ENCODE data around the gene CLDN16. TPM values are rescaled to one million over a fixed set of nuclear protein-coding genes. Genes with fewer than 3 reads are reported as not detected.

Gene CLDN16
- polyA plus RNA-seq, 2 of the 4 experiments (the other 2 are of a cell fraction) = 0.21 to 0.66 TPM

- no peak for DNase-seq (ENCODE audit: low read depth in 1 of 2, low spot score in 1 of 2)
- FAIRE-seq = no peak
- no peak for ATAC-seq
- Histone ChIP-seq H3K4me2 (no peak overlapping the region), H3K4me1 (peaks cover 6% of the 10 kb centered on the region; the same call in 2 of the 3 replicates), H3K4me3 (no peak overlapping the region), H3K27ac (no peak overlapping the region), H3K9me3 (no peaks in the 10 kb centered on the region)
- WGBS (ENCODE audit: missing lambda C conversion rate) = 75% methylated on average over 6 of the region's 6 CpGs
- ChIA-PET POLR2A (no interaction called here), CTCF (no interaction called here)
- TF ChIP-seq EHMT2 (IDR thresholded peaks at IDR 0.05; ENCODE audit: low read depth) (no peak), TP53 (CRISPR knock-in tag; IDR thresholded peaks at IDR 0.05) (no peak), POLR2AphosphoS2 (conservative IDR thresholded peaks at IDR 0.05; ENCODE audit: low read length) (no peak), MAFK (IDR thresholded peaks at IDR 0.05; ENCODE audit: partially characterized antibody) (no peak), PHF8 (IDR thresholded peaks at IDR 0.05; ENCODE audit: borderline replicate concordance, low read depth) (no peak), FOSB (CRISPR knock-in tag; IDR thresholded peaks at IDR 0.05) (no peak), TFCP2L1 (CRISPR knock-in tag; IDR thresholded peaks at IDR 0.05) (no peak), CHD4 (IDR thresholded peaks at IDR 0.05; ENCODE audit: borderline replicate concordance) (no peak), RNF2 (IDR thresholded peaks at IDR 0.05; ENCODE audit: borderline replicate concordance, low read depth) (no peak), RARB (CRISPR knock-in tag; IDR thresholded peaks at IDR 0.05) (no peak), ESRRA (IDR thresholded peaks at IDR 0.05; ENCODE audit: borderline replicate concordance, low read length) (no peak)
These were observed 39.0 kb downstream of the CLDN16 start for GRCh38 chr3:190426806-190427507.

GRCh38 chr3:190429681-190430080 lies 41.7 kb downstream of the CLDN16 start:
- FAIRE-seq (no peak), DNase-seq (ENCODE audit: low read depth in 1 of 2, low spot score in 1 of 2) (no peak), ATAC-seq (no peak)
- WGBS (ENCODE audit: missing lambda C conversion rate) = 60% methylated on average over 2 of the region's 2 CpGs
- ChIA-PET CTCF (interaction anchor here (0.9 kb wide), 1 partner anchor 14 kb away, joined by 3 read pairs; no protein-coding TSS in a partner anchor), POLR2A (no interaction called here)
- TF ChIP-seq, protein P1, sequence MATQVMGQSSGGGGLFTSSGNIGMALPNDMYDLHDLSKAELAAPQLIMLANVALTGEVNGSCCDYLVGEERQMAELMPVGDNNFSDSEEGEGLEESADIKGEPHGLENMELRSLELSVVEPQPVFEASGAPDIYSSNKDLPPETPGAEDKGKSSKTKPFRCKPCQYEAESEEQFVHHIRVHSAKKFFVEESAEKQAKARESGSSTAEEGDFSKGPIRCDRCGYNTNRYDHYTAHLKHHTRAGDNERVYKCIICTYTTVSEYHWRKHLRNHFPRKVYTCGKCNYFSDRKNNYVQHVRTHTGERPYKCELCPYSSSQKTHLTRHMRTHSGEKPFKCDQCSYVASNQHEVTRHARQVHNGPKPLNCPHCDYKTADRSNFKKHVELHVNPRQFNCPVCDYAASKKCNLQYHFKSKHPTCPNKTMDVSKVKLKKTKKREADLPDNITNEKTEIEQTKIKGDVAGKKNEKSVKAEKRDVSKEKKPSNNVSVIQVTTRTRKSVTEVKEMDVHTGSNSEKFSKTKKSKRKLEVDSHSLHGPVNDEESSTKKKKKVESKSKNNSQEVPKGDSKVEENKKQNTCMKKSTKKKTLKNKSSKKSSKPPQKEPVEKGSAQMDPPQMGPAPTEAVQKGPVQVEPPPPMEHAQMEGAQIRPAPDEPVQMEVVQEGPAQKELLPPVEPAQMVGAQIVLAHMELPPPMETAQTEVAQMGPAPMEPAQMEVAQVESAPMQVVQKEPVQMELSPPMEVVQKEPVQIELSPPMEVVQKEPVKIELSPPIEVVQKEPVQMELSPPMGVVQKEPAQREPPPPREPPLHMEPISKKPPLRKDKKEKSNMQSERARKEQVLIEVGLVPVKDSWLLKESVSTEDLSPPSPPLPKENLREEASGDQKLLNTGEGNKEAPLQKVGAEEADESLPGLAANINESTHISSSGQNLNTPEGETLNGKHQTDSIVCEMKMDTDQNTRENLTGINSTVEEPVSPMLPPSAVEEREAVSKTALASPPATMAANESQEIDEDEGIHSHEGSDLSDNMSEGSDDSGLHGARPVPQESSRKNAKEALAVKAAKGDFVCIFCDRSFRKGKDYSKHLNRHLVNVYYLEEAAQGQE (IDR thresholded peaks at IDR 0.05) = no peak
- TF ChIP-seq JUN (IDR thresholded peaks at IDR 0.05) (no peak), HOXB13 (CRISPR knock-in tag; IDR thresholded peaks at IDR 0.05; ENCODE audit: low read depth) (no peak)
- H3K4me2 ChIP-seq = no peak overlapping the region
- H3K4me1 ChIP-seq = peaks cover 12% of the 10 kb centered on the region; the same call in 2 of the 3 replicates
- H3K9me3 ChIP-seq = no peaks in the 10 kb centered on the region
- no peak overlapping the region for H3K4me3 ChIP-seq
- no peak overlapping the region; a peak in 1 of 6 replicates for H3K27ac ChIP-seq

- Histone ChIP-seq H3K4me2 (no peak overlapping the region), H3K27ac (no peak overlapping the region), H3K4me3 (no peak overlapping the region), H3K4me1 (peaks cover 12% of the 10 kb centered on the region; the same call in 2 of the 3 replicates), H3K9me3 (no peaks in the 10 kb centered on the region)
- no peak for ATAC-seq
- FAIRE-seq = no peak
- POLR2A ChIA-PET = no interaction called here
- 51% methylated on average over 2 of the region's 2 CpGs for WGBS (ENCODE audit: missing lambda C conversion rate)
- CTCF ChIA-PET = interaction anchor here (0.9 kb wide), 1 partner anchor 12 kb away, joined by 3 read pairs; no protein-coding TSS in a partner anchor
- no peak for DNase-seq (ENCODE audit: low read depth in 1 of 2, low spot score in 1 of 2)
- TF ChIP-seq JUNB (IDR thresholded peaks at IDR 0.05) (no peak), RAD21 (conservative IDR thresholded peaks at IDR 0.05 in 1 of 2, IDR thresholded peaks at IDR 0.05 in 1 of 2) (no peak)
These were observed 42.9 kb downstream of the CLDN16 start for GRCh38 chr3:190430906-190431305.
